Measurements from ENCODE around the gene NELFCD. TPM values are rescaled to one million over a fixed set of nuclear protein-coding genes. Genes with fewer than 3 reads are reported as not detected.

Gene NELFCD
- total RNA-seq, 1 donor from 2014 or later: 70.4 TPM

- Histone ChIP-seq H2AFZ (ENCODE audit: low read depth, low read length) (peak overlapping the region; percentile 89), H3K79me2 (ENCODE audit: insufficient read depth, low read length) (peaks cover 59% of the 10 kb centered on the region), H3K4me3 (ENCODE audit: insufficient read depth, low read depth, low read length) (peak overlapping the region; percentile 81), H3K4me1 (ENCODE audit: insufficient read depth, low read length) (peaks cover 37% of the 10 kb centered on the region), H3K27me3 (ENCODE audit: insufficient read depth, low read length) (no peaks in the 10 kb centered on the region), H3K4me2 (ENCODE audit: low read length) (peak overlapping the region; percentile 92), H4K20me1 (ENCODE audit: insufficient read depth, low read length) (peaks cover 43% of the 10 kb centered on the region), H3K9me3 (ENCODE audit: insufficient read depth, low read depth, low read length) (no peaks in the 10 kb centered on the region), H3K27ac (ENCODE audit: low read depth, low read length) (peak overlapping the region; percentile 89), H3K36me3 (ENCODE audit: insufficient read depth, low read length) (peaks cover 38% of the 10 kb centered on the region), H3K9ac (ENCODE audit: low read length) (peak overlapping the region; percentile 93)
- no peaks in the 10 kb centered on the region for H3K27me3 Mint-ChIP-seq (ENCODE audit: low read depth, unreplicated experiment)
- H3K9me3 Mint-ChIP-seq (ENCODE audit: unreplicated experiment): no peaks in the 10 kb centered on the region
- DNase-seq (ENCODE audit: low read depth): no peak
- H3K36me3 Mint-ChIP-seq (ENCODE audit: low read depth, unreplicated experiment): peaks cover 12% of the 10 kb centered on the region
- no peak for FAIRE-seq
- H3K4me3 Mint-ChIP-seq (ENCODE audit: unreplicated experiment): peak overlapping the region; percentile 92
- H3K4me1 Mint-ChIP-seq (ENCODE audit: low read depth, unreplicated experiment): peaks cover 45% of the 10 kb centered on the region
- peak overlapping the region; percentile 43 for H3K27ac Mint-ChIP-seq (ENCODE audit: unreplicated experiment)
- TF ChIP-seq EZH2 (IDR thresholded peaks at IDR 0.05; ENCODE audit: insufficient read depth, low read length) (no peak), CTCF (IDR thresholded peaks at IDR 0.05; ENCODE audit: insufficient read depth, low read depth, low read length) (no peak)
Observed at GRCh38 chr20:59031564-59032022, 50.5 kb downstream of the NELFCD start.

- Histone ChIP-seq H4K20me1 (ENCODE audit: insufficient read depth, low read length) (peaks cover 37% of the 10 kb centered on the region), H3K9me3 (ENCODE audit: insufficient read depth, low read depth, low read length) (no peaks in the 10 kb centered on the region), H2AFZ (ENCODE audit: low read depth, low read length) (peak within 1 kb of the TSS; percentile 89), H3K27me3 (ENCODE audit: insufficient read depth, low read length) (no peaks in the 10 kb centered on the region), H3K4me3 (ENCODE audit: insufficient read depth, low read depth, low read length) (peak within 1 kb of the TSS; percentile 81), H3K4me2 (ENCODE audit: low read length) (peak within 1 kb of the TSS; percentile 92), H3K4me1 (ENCODE audit: insufficient read depth, low read length) (peaks cover 37% of the 10 kb centered on the region), H3K36me3 (ENCODE audit: insufficient read depth, low read length) (peaks cover 39% of the 10 kb centered on the region), H3K9ac (ENCODE audit: low read length) (peak within 1 kb of the TSS; percentile 93), H3K27ac (ENCODE audit: low read depth, low read length) (peak within 1 kb of the TSS; percentile 89), H3K79me2 (ENCODE audit: insufficient read depth, low read length) (peaks cover 58% of the 10 kb centered on the region)
- Mint-ChIP-seq H3K36me3 (ENCODE audit: low read depth, unreplicated experiment) (peaks cover 10% of the 10 kb centered on the region), H3K9me3 (ENCODE audit: unreplicated experiment) (no peaks in the 10 kb centered on the region), H3K4me1 (ENCODE audit: low read depth, unreplicated experiment) (peaks cover 40% of the 10 kb centered on the region), H3K27ac (ENCODE audit: unreplicated experiment) (peak within 1 kb of the TSS; percentile 98), H3K4me3 (ENCODE audit: unreplicated experiment) (peak within 1 kb of the TSS; percentile 93), H3K27me3 (ENCODE audit: low read depth, unreplicated experiment) (no peaks in the 10 kb centered on the region)
- no peak for FAIRE-seq
- no peak for TF ChIP-seq EZH2 (IDR thresholded peaks at IDR 0.05; ENCODE audit: insufficient read depth, low read length)
- DNase-seq (ENCODE audit: low read depth): peak; percentile 83
Observed at GRCh38 chr20:59032023-59032712, 51.1 kb downstream of the NELFCD start, which contains the start of gene ATP5F1E. ATP5F1E (minus strand) TSS chr20:59032335; CDS start chr20:59032251, 84 bp downstream.

DNA sequence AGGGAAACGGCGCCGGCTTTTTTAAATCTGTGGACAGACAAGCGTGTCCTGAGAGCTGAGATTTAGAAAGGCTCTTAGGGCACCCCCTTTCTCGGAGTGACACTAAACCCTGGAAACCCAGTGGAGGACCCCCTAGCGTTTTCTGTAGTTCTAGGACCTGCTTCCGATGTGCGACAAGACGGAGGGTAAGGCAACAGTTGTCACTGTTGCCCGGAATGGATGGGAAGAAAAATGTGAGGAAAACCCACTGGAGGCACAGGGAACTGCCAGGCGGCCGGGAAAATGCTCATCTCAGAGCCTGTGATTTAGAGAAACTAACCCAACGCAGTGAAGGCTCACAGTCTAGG is 51.6 kb downstream of the NELFCD start:
- Histone ChIP-seq H3K4me3 (ENCODE audit: insufficient read depth, low read depth, low read length) (peak overlapping the region; percentile 81), H3K79me2 (ENCODE audit: insufficient read depth, low read length) (peaks cover 58% of the 10 kb centered on the region), H3K4me1 (ENCODE audit: insufficient read depth, low read length) (peaks cover 33% of the 10 kb centered on the region), H3K9me3 (ENCODE audit: insufficient read depth, low read depth, low read length) (no peaks in the 10 kb centered on the region), H2AFZ (ENCODE audit: low read depth, low read length) (peak overlapping the region; percentile 88), H3K4me2 (ENCODE audit: low read length) (peak overlapping the region; percentile 92), H3K27ac (ENCODE audit: low read depth, low read length) (peak overlapping the region; percentile 77), H4K20me1 (ENCODE audit: insufficient read depth, low read length) (peaks cover 32% of the 10 kb centered on the region), H3K36me3 (ENCODE audit: insufficient read depth, low read length) (peaks cover 44% of the 10 kb centered on the region), H3K9ac (ENCODE audit: low read length) (peak overlapping the region; percentile 93), H3K27me3 (ENCODE audit: insufficient read depth, low read length) (no peaks in the 10 kb centered on the region)
- H3K36me3 Mint-ChIP-seq (ENCODE audit: low read depth, unreplicated experiment): peaks cover 12% of the 10 kb centered on the region
- FAIRE-seq (no peak), DNase-seq (ENCODE audit: low read depth) (no peak)
- no peaks in the 10 kb centered on the region for H3K27me3 Mint-ChIP-seq (ENCODE audit: low read depth, unreplicated experiment)
- peak overlapping the region; percentile 98 for H3K27ac Mint-ChIP-seq (ENCODE audit: unreplicated experiment)
- H3K9me3 Mint-ChIP-seq (ENCODE audit: unreplicated experiment): no peaks in the 10 kb centered on the region
- peaks cover 35% of the 10 kb centered on the region for H3K4me1 Mint-ChIP-seq (ENCODE audit: low read depth, unreplicated experiment)
- TF ChIP-seq EZH2 (IDR thresholded peaks at IDR 0.05; ENCODE audit: insufficient read depth, low read length): no peak
- TF ChIP-seq CTCF (IDR thresholded peaks at IDR 0.05; ENCODE audit: insufficient read depth, low read depth, low read length): peak; percentile 12
- peak overlapping the region; percentile 93 for H3K4me3 Mint-ChIP-seq (ENCODE audit: unreplicated experiment)

Measured in astrocyte (in vitro differentiated cells and primary cell).